CD4-positive, alpha-beta T cell treated with Interferon alpha-2 for 1 hour (primary cell): Measurements from ENCODE around the gene NDUFB7.
A peak's percentile ranks its signal among the peaks of the same experiment; 100 is the strongest.
"Not testable (repeated sequence)": the region's sequence is repeated elsewhere in the genome, so short reads cannot be mapped to it uniquely, and the experiment has no call there.

Experiments used
- DNase-seq, 2 donors: peaks; one replicate each; pipeline ENCODE4 v3.0.0-alpha.2; 2020 to 2022

Gene NDUFB7

GRCh38 chr19:14553042-14553938, 18.6 kb downstream of the NDUFB7 start:
- DNase-seq: no peak

- DNase-seq: not testable (repeated sequence)
Observed at GRCh38 chr19:14552006-14552360, 19.9 kb downstream of the NDUFB7 start.

GRCh38 chr19:14551134-14552005, 20.5 kb downstream of the NDUFB7 start:
- DNase-seq: peak; percentile 81 to 86

- DNase-seq: no peak
Observed at GRCh38 chr19:14550201-14550754, 21.6 kb downstream of the NDUFB7 start.

- DNase-seq: no peak
Observed at GRCh38 chr19:14545716-14546082, 26.2 kb downstream of the NDUFB7 start.

- no peak for DNase-seq
Observed at GRCh38 chr19:14544977-14545715, 26.7 kb downstream of the NDUFB7 start.

- DNase-seq: no peak
Observed at GRCh38 chr19:14544047-14544446, 27.8 kb downstream of the NDUFB7 start.

- DNase-seq: no peak
Observed at GRCh38 chr19:14542711-14543328, 29.0 kb downstream of the NDUFB7 start.

GRCh38 chr19:14541979-14542378, 29.9 kb downstream of the NDUFB7 start:
- DNase-seq: not testable (repeated sequence)

- DNase-seq: no peak
Observed at GRCh38 chr19:14540741-14541525, 30.9 kb downstream of the NDUFB7 start.

- DNase-seq: peak; percentile 58 to 67
Observed at GRCh38 chr19:14536926-14537692, 34.8 kb downstream of the NDUFB7 start.

GRCh38 chr19:14533450-14533849, 38.4 kb downstream of the NDUFB7 start:
- no peak for DNase-seq

GRCh38 chr19:14530506-14530905, 41.4 kb downstream of the NDUFB7 start:
- DNase-seq: no peak

GRCh38 chr19:14530005-14530348, 41.9 kb downstream of the NDUFB7 start:
- DNase-seq: peak; percentile 36 to 58

GRCh38 chr19:14529254-14530004, 42.4 kb downstream of the NDUFB7 start, which contains the start of gene TECR:
Gene TECR, plus strand, starts transcription at chr19:14529594. Its CDS starts 103 bp downstream, at chr19:14529697.
- peak; percentile 100 for DNase-seq

GRCh38 chr19:14528419-14529253, 43.2 kb downstream of the NDUFB7 start:
- no peak for DNase-seq

- DNase-seq: no peak
Observed at GRCh38 chr19:14526423-14526822, 45.4 kb downstream of the NDUFB7 start.

GRCh38 chr19:14525729-14526128, 46.1 kb downstream of the NDUFB7 start:
- DNase-seq: no peak

GRCh38 chr19:14520543-14520942, 51.3 kb downstream of the NDUFB7 start:
- DNase-seq: no peak
